Raji (cell line): Measurements from ENCODE around the gene GNB4.

ENCODE experiments used
- POLR2A ChIP-seq: IDR thresholded peaks from 2 replicates; pipeline ENCODE4 v1.6.1; 2011; ENCODE audit warnings: low read depth, low read length, control low read depth; ENCODE audit not compliant: insufficient read depth

Gene GNB4

GRCh38 chr3:179450261-179450701 lies 989 bp downstream of the GNB4 start:
- TF ChIP-seq POLR2A = no peak

GRCh38 chr3:179449636-179450035 lies 1.6 kb downstream of the GNB4 start:
- TF ChIP-seq POLR2A = no peak

GRCh38 chr3:179447251-179447650 lies 4.0 kb downstream of the GNB4 start:
- no peak for TF ChIP-seq POLR2A

- TF ChIP-seq POLR2A = no peak
These were observed 4.8 kb downstream of the GNB4 start for GRCh38 chr3:179446501-179446900.

GRCh38 chr3:179438841-179439240 lies 12.4 kb downstream of the GNB4 start:
- peak; percentile 60 for TF ChIP-seq POLR2A

- TF ChIP-seq POLR2A = no peak
These were observed 14.8 kb downstream of the GNB4 start for GRCh38 chr3:179436517-179436916.

- no peak for TF ChIP-seq POLR2A
These were observed 18.8 kb downstream of the GNB4 start for GRCh38 chr3:179432451-179432850.

- TF ChIP-seq POLR2A = no peak
These were observed 19.2 kb downstream of the GNB4 start for GRCh38 chr3:179432021-179432420.

GRCh38 chr3:179430277-179430870 lies 20.9 kb downstream of the GNB4 start:
- no peak for TF ChIP-seq POLR2A

- TF ChIP-seq POLR2A = no peak
These were observed 22.3 kb downstream of the GNB4 start for GRCh38 chr3:179428876-179429548.

- TF ChIP-seq POLR2A = no peak
These were observed 26.2 kb downstream of the GNB4 start for GRCh38 chr3:179425075-179425474.

- TF ChIP-seq POLR2A = no peak
These were observed 29.8 kb downstream of the GNB4 start for GRCh38 chr3:179421500-179421899.

GRCh38 chr3:179418610-179419009 lies 32.7 kb downstream of the GNB4 start:
- TF ChIP-seq POLR2A = no peak

- no peak for TF ChIP-seq POLR2A
These were observed 34.6 kb downstream of the GNB4 start for GRCh38 chr3:179416681-179417080.

GRCh38 chr3:179415377-179415776 lies 35.9 kb downstream of the GNB4 start:
- TF ChIP-seq POLR2A = no peak

GRCh38 chr3:179414804-179415203 lies 36.5 kb downstream of the GNB4 start:
- no peak for TF ChIP-seq POLR2A

- no peak for TF ChIP-seq POLR2A
These were observed 40.3 kb downstream of the GNB4 start for GRCh38 chr3:179410999-179411398.
